EL (cell line): ENCODE measurements around the gene ELP5.

Source experiments
- DNase-seq: peaks from one replicate; pipeline ENCODE4 v3.0.0-alpha.2; 2016

The ELP5 gene, protein sequence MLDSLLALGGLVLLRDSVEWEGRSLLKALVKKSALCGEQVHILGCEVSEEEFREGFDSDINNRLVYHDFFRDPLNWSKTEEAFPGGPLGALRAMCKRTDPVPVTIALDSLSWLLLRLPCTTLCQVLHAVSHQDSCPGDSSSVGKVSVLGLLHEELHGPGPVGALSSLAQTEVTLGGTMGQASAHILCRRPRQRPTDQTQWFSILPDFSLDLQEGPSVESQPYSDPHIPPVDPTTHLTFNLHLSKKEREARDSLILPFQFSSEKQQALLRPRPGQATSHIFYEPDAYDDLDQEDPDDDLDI

DNA sequence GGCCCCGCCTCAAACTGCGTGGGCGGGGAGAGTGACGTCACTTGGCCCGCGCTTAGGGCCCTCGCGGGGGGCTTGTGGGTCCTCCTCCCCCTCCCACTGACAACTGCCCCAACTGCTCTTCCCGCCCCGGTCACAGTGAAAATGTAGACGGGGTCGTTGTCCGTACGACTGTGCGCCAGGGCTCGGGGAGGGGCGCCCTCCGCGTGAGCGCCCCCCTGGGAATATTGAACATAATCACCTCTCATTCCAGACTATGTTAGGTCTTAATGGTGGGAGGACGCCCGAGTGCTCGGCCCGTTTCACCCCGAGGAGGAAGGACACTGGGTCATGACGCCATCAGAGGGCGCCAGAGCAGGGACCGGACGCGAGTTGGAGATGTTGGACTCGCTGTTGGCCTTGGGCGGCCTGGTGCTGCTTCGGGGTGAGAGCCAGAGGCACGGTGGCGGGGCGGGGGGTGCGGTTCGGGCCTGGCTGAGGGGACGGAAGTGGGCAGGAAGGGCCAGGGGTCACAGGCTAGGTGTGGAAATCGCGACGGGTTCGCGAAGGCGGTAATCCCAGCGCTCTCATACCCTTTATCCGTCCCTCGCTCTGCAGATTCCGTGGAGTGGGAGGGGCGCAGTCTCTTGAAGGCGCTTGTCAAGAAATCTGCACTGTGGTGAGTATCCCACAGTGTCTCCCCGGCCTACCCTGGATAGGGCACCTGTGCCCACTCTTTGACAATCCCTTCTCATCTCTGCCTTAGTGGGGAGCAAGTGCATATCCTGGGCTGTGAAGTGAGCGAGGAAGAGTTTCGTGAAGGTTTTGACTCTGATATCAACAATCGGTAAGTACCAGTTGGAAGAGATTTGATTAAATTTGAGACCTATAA lies at the start of gene ELP5:
Gene ELP5 (plus strand): TSS at position 40 of the 868 bp plus-strand sequence. CDS start 336 bp downstream, at position 376.
- DNase-seq = peak; percentile 97

DNA sequence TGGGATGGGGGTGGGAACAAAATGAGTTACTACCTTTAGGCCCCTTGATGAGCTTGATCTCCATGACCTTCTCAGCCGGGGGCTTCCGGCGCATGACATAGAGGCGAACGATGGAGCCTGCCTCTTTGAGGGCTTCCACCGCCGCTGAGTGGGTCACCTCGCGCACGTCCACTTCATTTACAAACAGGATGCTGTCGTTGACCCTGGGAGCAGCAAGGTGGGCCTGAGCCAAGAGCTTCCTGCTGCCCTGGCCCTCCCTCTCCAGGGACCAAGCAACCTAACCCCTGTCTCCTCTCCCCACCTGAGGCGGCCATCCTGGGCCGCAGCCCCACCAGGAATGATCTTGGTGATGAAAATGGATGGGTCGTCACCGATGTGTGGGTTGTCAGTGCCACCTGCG lies 48.6 kb upstream of the ELP5 start:
- no peak for DNase-seq

DNA sequence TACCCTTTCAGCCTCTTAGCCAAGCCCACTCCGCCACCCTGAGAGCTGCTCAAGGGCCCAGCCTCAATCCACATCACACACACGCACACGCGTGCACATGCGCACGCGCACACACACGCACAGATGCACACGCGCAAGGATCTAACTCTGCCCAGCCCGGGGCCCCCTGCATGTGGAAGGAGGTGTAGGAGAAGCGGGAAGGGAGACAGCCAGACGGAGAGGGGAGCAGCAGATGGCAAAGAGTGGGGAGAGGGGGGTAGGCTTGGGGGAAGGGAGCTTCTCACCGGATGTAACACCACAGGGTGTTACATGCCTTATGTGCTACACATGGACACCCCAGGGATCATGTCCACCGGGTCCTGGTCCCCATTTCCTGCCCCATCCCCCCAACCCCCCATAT lies 47.7 kb upstream of the ELP5 start:
- DNase-seq = no peak

DNA sequence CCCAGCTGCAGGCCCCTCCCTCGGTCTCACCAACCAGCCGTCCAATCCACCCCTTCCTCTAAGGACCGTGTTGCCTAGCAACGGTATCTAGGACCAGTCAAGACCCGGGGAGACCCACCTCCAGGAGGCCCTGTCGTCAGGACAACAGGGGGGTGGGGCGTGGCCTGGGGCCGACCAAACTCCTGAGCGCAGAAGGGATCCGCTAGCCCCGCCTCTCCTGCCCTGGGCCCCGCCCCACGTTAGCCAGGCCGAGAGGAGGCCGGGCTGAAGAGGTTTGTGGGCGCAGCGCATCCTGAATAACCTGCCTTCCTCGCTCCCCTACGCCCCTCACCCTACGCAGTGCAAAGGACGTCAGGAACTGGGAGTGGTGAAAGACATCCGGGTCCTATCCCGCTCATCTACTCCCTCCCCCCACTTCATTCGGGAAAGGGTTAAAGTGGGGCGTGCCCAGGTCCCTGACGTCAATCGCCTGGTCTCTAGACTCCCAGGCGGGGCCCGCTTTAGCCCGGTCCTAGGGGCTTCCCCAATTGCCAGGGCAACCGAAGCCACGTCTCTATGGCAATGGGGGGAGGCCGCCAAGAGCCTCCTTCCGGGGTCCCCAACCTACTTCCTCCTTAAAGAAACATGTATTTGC lies 47.1 kb upstream of the ELP5 start:
- peak; percentile 72 for DNase-seq

DNA sequence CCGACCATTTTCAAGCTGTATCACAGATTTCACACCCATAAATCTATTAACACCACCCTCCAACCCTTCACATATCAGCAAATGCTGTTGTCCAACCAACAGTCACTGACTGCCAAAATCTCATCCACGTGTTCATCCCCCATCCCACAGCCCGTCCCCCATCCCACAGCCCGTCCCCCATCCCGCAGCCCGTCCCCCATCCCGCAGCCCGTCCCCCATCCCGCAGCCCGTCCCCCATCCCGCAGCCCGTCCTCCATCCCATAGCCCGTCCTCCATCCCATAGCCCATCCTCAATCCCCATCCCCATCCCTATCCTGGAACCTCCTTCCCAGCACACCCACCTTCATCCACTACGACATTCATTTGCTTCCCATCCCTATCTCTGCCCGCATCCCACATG lies 46.5 kb upstream of the ELP5 start:
- DNase-seq = no peak

DNA sequence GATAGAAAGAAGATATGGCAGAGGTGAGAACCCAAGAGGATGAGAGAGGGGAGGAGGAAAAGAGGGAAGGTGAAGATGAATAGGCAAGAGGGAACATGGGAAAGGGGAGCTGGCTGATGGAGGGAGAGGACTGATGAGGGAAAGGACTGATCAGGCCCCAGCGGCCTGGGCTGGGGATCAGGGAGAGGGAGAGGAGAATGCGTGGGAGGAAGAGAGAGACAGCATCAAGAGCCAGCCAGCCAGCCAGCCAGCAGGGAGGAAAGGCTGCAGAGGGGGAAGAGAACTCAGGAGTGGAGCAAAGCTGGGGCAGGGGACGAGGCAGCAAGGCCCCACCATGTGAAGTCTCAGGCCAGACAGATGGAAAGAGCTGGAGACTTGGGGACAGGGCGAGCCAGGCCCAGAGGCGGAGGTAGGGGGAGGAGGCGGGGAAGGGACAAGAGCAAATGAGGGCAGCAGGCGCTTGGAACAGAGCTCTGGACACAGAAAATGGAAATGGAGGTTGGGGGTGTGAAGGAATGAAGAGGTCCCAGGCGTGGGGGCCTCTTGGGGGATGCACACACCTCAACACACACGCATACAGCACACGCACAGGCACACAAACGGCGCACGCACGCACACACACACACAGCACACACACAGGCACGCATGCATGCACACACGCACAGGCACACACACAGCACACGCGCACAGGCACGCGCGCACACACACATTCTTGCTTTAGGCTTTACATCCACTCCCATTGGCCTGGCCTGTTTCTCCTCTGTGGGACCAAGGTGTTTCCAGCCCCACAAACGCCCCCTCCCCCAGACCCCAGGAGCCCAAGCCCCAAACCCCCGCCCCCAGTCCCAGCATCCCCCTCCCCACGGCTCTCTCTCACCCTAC lies 44.7 kb upstream of the ELP5 start:
- no peak for DNase-seq

DNA sequence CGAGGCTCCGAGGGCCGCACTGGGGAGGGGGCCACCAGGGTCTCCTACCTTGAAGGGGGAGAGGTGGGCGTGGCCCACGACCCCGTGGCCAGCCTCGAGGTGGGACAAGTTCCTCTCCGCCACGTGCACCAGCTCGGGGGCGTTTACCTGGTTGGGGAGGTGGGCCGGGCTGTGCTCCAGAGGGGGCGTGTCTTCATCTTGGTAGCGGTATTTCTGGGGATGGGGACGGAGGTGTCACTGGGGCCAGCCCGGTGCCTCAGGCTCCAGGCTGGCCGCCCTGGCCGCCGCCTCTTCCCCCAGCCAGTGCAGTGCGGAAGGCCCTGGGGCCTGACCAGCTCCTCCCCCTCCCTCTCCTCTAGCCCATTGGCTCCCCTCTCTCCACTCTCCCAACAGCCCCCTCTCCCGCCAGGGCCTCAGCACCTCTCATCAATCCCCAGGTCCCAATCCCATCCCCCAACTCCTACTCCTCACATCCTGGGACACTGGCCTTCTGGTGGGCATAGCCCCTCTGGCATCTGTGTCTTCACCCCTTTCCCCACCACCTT lies 43.9 kb upstream of the ELP5 start:
- DNase-seq = no peak

DNA sequence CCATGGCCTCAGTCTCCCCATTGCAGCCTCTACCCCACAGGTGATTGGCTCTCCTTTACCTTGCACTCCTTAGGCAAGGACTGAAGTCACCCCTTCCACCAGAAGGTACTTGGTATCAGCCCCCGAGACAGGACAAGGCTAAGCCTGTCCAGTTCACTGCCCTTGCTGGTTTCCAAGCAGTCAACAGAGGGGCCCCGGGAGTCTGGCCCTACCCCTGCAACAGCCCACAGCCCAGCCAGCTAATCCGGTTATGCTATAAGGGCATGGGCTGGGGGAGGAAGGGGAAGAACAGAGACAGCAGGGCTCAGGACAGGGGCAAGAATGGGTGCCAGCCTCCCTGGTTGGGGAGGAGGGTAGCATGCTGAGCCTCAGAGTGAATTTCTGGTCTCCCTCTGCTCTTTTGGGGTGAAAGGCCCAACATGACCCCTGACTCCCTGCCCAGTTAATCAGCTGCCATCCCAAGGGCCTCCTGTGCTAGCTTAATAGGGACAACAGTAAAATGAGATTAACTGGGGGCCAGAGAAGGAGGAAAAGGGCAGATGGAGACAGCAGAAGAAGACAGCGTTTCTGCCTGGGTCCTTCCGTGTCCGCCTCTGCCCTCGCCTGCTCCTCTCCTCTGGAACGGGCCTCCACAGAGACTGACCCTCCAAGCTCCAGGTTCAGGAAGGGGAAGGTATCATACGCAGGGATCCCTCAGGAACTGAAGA lies 43.1 kb upstream of the ELP5 start:
- DNase-seq = no peak

DNA sequence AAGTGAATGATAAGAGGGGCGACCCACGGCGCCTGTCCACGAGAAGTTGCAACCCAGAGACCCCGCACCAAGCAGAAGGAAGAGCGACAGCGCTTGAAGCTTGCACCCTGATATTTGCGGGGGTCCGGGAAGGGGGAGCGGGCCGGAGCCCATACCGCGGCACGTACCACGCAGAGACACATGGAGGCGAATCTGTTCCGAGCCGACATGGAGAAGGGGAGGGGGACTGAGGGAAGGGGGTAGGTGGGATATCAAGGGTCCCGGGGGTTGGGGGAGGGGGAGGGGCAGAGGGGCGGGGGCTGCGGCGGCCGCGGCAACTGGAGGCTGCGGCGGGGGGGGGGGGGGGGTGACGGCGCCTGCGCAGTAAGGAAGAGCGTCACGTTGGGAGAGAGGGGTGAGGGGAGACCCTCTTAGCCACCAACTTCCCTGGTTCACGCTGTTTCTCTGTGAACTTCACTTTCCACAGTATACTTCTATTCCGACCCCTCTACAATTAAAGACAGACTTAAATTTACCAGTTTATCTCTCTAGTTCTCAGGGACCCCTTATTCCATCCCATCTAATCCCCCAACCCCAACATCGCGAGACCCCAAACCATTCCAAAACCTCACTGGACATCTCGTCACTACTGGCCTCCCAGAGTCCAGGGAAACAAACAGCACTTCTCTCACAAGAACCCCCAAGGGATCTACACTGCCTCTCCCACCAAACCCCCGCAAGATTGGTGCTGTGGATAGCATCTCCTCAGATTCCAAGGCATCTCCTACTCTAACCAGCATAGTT lies 40.3 kb upstream of the ELP5 start:
- no peak for DNase-seq

DNA sequence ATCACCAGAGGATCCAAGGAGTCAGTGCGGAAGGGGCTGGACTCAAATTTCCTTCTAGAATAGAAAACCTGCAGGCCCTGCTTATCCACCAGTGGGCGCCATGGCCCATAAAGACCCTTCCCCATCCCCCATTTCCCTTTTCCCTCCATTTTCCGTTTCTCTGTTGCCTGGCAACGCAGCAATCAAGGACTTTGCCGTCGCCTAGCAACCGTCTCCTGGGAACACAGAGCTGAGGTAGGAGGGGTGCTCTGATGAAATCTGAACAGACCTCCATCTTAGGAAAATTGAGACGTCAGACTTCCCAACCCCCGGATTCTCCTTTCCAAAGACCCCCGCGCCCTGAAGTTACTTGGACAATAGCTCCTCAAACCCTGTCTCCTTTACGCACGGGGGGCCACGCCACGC lies 38.1 kb upstream of the ELP5 start:
- peak; percentile 67 for DNase-seq

DNA sequence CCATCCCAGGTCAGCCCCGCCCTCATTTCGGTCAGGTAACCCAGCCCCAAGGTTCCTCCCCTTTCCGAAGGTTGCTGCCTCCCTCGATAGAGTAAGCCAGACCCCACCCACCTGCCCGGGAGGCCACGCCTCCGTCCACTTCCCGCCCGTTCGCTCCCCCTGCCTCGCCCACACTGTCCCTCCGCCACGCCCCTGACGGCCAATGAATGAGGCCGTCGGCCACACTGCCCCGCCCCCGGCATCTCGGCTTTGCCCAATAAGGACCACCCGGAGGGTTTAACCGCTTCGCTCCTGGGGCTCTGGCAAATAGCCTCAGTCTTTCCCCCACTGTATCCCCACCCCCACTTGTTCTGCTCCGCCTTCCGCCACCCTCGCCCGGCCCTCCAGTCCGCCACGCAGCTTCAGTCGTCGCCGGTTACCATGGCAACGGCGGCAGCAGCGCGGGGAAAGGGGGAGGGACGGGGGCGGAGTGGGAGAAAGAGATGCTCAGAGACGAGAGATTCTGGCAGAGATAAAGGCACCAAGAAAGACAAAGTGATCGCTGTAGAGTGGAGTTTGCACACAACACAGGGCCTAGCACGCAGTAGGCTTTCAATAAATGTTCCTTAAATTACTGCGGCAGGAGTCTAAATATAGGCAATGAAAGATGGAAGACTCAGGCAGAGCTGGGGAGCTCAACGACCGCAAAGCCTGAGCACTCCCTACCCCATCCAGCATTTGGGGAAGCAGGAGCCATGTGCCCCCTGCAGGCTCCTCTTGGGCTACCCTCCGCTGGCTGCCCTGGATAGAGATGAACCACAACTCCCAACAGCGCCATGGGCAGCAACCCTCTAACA lies 37.5 kb upstream of the ELP5 start:
- DNase-seq = peak; percentile 98

DNA sequence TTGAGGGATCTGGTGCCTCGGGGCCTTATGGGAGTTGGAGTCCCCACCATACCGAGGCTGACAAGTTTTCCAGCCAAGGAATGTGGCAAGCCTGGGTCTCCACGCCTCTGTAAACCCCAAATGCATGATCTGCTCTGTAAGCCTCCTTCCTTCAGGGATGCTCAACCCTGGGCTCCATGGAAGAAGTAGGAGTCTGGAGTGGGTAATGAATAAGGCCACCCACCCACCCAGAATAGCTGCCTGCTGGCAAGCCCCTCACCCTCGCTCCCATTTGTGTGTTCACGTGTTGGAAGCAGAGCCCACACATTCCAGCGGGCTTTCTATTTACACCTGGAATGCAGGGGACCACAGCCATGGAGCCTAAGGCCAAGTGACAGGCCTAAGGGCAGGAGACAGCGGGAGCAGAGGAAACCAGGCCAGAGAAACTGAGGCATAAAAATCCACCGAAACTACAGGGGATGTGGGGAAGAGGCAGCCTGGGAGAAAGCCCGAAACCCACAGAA lies 36.8 kb upstream of the ELP5 start:
- no peak for DNase-seq

DNA sequence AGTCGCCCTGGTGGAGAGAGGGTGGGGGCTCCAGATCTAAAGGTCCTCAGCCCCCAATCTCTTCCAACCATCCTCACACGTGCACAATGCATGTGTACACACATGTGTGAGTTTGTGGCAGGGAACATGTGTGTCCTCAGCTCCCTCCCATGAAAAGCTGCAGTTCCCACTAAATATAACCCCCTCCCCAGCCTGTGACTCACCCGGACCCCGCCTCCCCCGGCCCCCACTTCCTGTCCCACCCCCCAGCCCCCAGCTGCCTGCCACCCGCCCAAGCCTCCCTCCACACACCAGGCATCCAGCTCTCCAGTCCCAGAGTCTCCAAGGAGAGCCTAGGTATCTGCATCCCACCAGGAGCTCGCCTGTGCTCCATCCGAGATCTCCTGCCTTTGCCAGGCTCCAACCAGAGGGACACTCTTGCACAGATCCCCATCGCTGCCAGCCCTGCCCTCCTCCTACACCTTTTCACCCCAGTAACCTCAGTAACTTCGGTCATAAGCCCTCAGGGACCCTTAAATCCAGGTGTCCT lies 36.3 kb upstream of the ELP5 start:
- no peak for DNase-seq

DNA sequence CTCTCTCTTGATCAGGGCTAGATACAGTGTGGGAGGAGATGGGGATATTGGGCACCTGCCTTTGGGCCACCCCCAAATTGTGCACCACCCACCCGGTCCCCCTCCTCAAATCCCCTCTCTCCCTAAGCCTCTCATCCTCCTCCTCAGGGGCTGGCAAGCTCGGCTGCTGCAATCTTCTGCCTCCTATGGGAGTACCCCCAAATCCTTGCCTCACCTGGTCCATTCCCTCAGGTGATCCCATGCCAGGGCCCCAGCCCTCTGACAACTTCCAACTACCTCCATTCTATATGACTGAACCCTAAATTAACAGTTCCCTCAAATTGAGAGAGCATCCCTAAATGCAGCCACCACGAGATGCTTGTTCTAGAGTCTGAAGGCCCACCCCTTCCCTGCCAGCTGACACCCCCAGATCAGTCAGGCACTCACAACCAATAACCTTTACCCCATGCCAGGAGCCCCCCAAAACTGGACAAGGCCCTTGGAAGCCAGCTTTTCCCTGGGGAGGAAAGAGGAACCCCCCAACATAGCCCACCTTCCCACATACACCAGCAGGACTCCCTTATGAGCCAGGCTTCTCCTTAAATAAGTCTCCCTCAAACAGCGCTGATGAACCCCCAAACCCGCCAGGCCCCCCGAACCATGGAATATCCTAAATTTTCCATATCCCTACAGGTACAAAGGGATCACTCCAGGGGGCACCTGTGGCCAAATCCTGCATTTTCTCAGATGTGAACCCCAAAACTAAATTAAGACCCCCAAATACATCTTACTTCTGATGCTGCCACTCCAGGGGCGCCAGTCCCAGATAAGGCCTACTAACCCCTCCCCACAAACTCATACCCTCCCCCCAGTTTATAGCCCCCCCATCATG lies 35.5 kb upstream of the ELP5 start:
- DNase-seq = no peak

DNA sequence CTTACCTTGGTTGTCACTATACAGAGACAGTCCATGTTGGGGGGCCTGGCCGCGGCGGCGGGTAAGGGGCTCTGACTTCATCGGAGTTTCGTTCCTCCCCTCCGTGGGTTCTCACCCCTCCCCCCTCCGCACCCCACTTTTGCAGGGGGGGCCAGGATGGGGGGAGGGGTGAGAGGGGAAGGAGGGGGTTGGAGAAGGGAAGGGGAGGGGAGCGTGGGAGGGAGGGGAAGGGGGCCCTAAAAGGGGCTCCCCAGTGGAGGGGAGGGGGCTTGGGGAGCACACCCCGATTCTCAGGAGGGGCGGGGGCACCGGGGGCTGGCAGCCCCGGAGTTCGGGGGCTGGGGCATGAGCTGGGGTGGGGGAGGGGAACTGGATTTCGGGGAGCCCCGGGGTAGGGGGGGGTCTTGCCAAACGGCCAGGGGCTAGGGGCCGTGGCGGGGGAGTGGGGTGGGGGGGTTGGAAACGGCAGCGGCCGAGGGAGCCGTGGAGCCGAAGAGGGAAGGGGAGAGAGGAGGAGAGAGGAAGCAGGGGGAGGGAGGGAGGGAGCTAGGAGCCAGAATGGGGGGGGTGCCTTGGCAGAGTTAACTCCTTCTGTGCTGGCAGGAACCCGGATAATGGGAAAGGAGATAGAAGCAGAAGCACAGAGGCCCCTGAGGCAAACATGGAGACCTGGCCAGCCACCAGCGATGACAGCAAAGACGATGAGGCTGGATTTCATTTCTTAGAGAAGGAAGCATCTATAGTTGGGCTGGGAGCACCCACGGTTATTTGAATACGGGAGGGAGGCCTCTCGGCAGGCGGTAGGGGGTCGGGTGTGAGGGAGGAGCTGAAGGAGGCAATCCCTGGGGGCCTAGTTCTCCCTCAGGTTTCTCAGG lies 34.7 kb upstream of the ELP5 start:
- DNase-seq = peak; percentile 73

DNA sequence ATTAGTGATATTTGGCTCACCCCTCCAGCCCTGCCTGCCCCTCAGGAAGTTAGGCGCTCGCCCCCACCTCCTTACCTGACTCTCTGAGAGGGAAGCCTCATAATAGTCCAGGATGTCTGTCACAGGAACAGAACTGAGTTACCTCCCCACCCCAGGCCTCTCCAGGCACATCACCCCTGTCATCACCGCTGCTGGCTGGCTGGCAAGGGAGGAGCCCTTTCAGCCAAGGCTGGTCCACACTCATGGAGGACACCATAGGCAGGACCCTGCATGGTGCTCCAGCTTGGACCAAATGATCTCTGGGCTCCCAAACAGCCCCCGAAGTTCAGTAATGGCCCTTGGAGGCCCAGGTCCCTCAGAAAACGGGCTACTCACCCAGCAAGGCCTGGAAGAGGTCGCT lies 33.8 kb upstream of the ELP5 start:
- no peak for DNase-seq

DNA sequence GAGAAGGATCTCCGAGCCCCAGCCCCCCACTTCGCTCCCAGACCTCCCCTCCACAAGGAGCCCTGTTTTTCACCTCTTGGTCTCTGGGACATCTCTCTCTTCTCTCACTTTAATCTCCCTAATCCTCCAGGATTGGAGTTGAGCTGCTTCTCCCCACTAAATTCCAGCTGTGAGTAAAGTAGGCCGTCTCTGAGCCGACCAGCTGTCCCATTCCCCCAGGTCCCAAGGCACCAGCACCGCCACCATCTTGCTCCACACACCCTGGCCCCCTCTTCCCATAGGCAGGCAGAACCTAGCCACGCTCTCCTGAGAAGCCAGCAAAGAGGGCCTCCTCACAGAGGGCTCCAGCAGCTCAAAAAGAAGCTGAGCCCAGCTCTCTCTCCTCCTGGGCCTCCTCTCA lies 33.3 kb upstream of the ELP5 start:
- DNase-seq = no peak
